ENCODE measurements around the gene NME1. TPM values are rescaled to one million over a fixed set of nuclear protein-coding genes. Genes with fewer than 3 reads are reported as not detected.

Gene NME1
- total and polyA plus RNA-seq, 9 of the 15 experiments (the other 6 are each of a cell fraction or from before 2014, with no cell fraction given), result 449 to 1,588 (median 604) TPM

DNA sequence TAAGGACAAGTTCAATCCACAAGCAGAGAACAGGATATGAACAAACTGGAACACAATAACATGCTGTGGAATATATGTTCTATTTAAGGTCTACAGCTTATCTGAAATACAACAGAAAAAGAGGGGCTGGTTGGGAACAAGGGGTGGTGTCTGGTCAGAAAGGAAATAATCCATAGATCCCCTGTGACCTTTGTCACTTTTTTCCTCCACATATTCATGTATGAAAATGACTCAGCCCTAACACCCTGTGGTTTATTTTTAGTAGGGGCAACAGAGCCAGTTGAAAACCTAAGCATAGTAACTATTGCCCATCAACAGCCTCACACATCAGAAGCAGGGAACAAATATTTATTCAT is 20.4 kb upstream of the NME1 start:
- no peaks in the 10 kb centered on the region for H4K20me1 ChIP-seq (replicated peaks; ENCODE audit: control insufficient read depth, insufficient read depth, low read length)
- DNase-seq (ENCODE audit: extremely low read depth in 1 of 4, low spot score in 3 of 4) (peak in 3 of 4 experiments; percentile 21 to 33 (median 29)), ATAC-seq (peak; percentile 55), FAIRE-seq (no peak)
- BruUV-seq (replicated peaks), result no TSS peak
- intact Hi-C loops (cut with micrococcal nuclease) (no loop called here), in situ Hi-C loops (cut with MboI) (no loop called here)
- H3K9ac ChIP-seq (ENCODE audit: insufficient read depth in 1 of 2, low read depth in 2 of 2, low read length in 2 of 2), result peak overlapping the region in 1 of 2 experiments; percentile 9; a peak in 2 of 4 replicates
- CTCF ChIA-PET (ENCODE audit: low intra/inter-chr PET ratio), result no interaction called here
- no peaks in the 10 kb centered on the region for H3K27me3 ChIP-seq (ENCODE audit: control insufficient read depth in 2 of 2, insufficient read depth in 2 of 2, low read length in 2 of 2)
- peak overlapping the region; percentile 19; the same call in 1 of the 2 replicates for H3K4me2 ChIP-seq (ENCODE audit: insufficient read depth, low read length)
- no peak overlapping the region for H3K4me3 ChIP-seq
- H3K27ac ChIP-seq (ENCODE audit: extremely low read depth, low read depth, low read length), result peak overlapping the region; percentile 32; the same call in 1 of the 3 replicates
- H3K36me3 ChIP-seq (ENCODE audit: control insufficient read depth, insufficient read depth, low read length), result no peaks in the 10 kb centered on the region
- H3K4me1 ChIP-seq (replicated peaks in 1 of 2; ENCODE audit: control insufficient read depth in 2 of 2, insufficient read depth in 2 of 2, low read length in 2 of 2), result peaks cover 0 to 11% of the 10 kb centered on the region in 2 experiments; a peak in 3 of 5 replicates
- no peaks in the 10 kb centered on the region for H3K9me1 ChIP-seq (ENCODE audit: control insufficient read depth, insufficient read depth, low read length)
- no peaks in the 10 kb centered on the region for H3K9me3 ChIP-seq (replicated peaks; ENCODE audit: control insufficient read depth, insufficient read depth, low read depth, low read length)
- POLR2A ChIA-PET, result interaction anchor here (1.4 to 2.1 kb wide), 2 partner anchors 12 to 20 kb away, joined by 5 to 7 read pairs; partner anchors contain the start of genes NME1 and SPAG9
- peak overlapping the region; percentile 82 for H2AFZ ChIP-seq (ENCODE audit: low read depth, low read length)
- no peaks in the 10 kb centered on the region for H3K79me2 ChIP-seq (ENCODE audit: control insufficient read depth, insufficient read depth, low read length)
- TF ChIP-seq, protein P1, sequence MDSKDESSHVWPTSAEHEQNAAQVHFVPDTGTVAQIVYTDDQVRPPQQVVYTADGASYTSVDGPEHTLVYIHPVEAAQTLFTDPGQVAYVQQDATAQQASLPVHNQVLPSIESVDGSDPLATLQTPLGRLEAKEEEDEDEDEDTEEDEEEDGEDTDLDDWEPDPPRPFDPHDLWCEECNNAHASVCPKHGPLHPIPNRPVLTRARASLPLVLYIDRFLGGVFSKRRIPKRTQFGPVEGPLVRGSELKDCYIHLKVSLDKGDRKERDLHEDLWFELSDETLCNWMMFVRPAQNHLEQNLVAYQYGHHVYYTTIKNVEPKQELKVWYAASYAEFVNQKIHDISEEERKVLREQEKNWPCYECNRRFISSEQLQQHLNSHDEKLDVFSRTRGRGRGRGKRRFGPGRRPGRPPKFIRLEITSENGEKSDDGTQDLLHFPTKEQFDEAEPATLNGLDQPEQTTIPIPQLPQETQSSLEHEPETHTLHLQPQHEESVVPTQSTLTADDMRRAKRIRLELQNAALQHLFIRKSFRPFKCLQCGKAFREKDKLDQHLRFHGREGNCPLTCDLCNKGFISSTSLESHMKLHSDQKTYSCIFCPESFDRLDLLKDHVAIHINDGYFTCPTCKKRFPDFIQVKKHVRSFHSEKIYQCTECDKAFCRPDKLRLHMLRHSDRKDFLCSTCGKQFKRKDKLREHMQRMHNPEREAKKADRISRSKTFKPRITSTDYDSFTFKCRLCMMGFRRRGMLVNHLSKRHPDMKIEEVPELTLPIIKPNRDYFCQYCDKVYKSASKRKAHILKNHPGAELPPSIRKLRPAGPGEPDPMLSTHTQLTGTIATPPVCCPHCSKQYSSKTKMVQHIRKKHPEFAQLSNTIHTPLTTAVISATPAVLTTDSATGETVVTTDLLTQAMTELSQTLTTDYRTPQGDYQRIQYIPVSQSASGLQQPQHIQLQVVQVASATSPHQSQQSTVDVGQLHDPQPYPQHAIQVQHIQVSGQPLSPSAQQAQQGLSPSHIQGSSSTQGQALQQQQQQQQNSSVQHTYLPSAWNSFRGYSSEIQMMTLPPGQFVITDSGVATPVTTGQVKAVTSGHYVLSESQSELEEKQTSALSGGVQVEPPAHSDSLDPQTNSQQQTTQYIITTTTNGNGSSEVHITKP (IDR thresholded peaks at IDR 0.05; ENCODE audit: partially characterized antibody), result peak; percentile 56
- TF ChIP-seq LEF1 (IDR thresholded peaks at IDR 0.05) (0 out of 2 replicates have a peak, but pooled peaks have one; percentile 15), SMARCA4 (IDR thresholded peaks at IDR 0.05) (0 out of 2 replicates have a peak, but pooled peaks have one; percentile 23), JUN (IDR thresholded peaks at IDR 0.05; ENCODE audit: borderline replicate concordance, low read depth, low read length) (0 out of 2 replicates have a peak, but pooled peaks have one; percentile 27), JUN (CRISPR knock-in tag; IDR thresholded peaks at IDR 0.05; ENCODE audit: borderline replicate concordance) (no peak), JUND (IDR thresholded peaks at IDR 0.05; ENCODE audit: borderline replicate concordance, low read depth, low read length) (peak; percentile 43; the same call in 1 of the 2 replicates), JUND (tag; IDR thresholded peaks at IDR 0.05; ENCODE audit: borderline replicate concordance, low read depth, low read length) (no peak), MEF2A (IDR thresholded peaks at IDR 0.05; ENCODE audit: control insufficient read depth, low read depth, low read length) (peak; percentile 26; the same call in 1 of the 2 replicates), NFE2 (IDR thresholded peaks at IDR 0.05; ENCODE audit: low read depth) (peak; percentile 53), ZC3H8 (IDR thresholded peaks at IDR 0.05) (no peak), RB1 (IDR thresholded peaks at IDR 0.05; ENCODE audit: low read depth) (no peak), C11orf30 (IDR thresholded peaks at IDR 0.05; ENCODE audit: low read depth) (peak; percentile 15; the same call in 1 of the 2 replicates), MAFF (IDR thresholded peaks at IDR 0.05; ENCODE audit: low read length) (peak; percentile 8; the same call in 1 of the 2 replicates), BACH1 (tag; IDR thresholded peaks at IDR 0.05) (no peak), DPF2 (IDR thresholded peaks at IDR 0.05) (0 out of 2 replicates have a peak, but pooled peaks have one; percentile 30), CC2D1A (IDR thresholded peaks at IDR 0.05) (no peak), IRF2 (CRISPR knock-in tag; IDR thresholded peaks at IDR 0.05) (no peak)
- TF ChIP-seq, protein P2, sequence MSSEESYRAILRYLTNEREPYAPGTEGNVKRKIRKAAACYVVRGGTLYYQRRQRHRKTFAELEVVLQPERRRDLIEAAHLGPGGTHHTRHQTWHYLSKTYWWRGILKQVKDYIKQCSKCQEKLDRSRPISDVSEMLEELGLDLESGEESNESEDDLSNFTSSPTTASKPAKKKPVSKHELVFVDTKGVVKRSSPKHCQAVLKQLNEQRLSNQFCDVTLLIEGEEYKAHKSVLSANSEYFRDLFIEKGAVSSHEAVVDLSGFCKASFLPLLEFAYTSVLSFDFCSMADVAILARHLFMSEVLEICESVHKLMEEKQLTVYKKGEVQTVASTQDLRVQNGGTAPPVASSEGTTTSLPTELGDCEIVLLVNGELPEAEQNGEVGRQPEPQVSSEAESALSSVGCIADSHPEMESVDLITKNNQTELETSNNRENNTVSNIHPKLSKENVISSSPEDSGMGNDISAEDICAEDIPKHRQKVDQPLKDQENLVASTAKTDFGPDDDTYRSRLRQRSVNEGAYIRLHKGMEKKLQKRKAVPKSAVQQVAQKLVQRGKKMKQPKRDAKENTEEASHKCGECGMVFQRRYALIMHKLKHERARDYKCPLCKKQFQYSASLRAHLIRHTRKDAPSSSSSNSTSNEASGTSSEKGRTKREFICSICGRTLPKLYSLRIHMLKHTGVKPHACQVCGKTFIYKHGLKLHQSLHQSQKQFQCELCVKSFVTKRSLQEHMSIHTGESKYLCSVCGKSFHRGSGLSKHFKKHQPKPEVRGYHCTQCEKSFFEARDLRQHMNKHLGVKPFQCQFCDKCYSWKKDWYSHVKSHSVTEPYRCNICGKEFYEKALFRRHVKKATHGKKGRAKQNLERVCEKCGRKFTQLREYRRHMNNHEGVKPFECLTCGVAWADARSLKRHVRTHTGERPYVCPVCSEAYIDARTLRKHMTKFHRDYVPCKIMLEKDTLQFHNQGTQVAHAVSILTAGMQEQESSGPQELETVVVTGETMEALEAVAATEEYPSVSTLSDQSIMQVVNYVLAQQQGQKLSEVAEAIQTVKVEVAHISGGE (CRISPR knock-in tag; IDR thresholded peaks at IDR 0.05), result 0 out of 6 replicates have a peak, but pooled peaks of 1 of the 3 experiments have one; percentile 26

Measured in K562 (cell line).